GM18498 (cell line): Measurements from ENCODE around the gene EIF2S3.
A peak's percentile ranks its signal among the peaks of the same experiment; 100 is the strongest.
"Not testable (repeated sequence)": the region's sequence is repeated elsewhere in the genome, so short reads cannot be mapped to it uniquely, and the experiment has no call there.

ENCODE experiments used
- ATAC-seq: cut with Tn5 transposase; IDR thresholded peaks from one replicate; pipeline ENCODE4 v1.9.1; 2021; ENCODE audit warnings: mild to moderate bottlenecking, moderate library complexity; ENCODE audit not compliant: unreplicated experiment

EIF2S3 gene

GRCh38 chrX:24049643-24050042 is 5.1 kb upstream of the EIF2S3 start:
- ATAC-seq: not testable (repeated sequence)

- not testable (repeated sequence) for ATAC-seq
Observed at GRCh38 chrX:24050522-24051318, 4.0 kb upstream of the EIF2S3 start.

GRCh38 chrX:24055043-24055356 is 244 bp downstream of the EIF2S3 start:
- peak; percentile 16 for ATAC-seq

- no peak for ATAC-seq
Observed at GRCh38 chrX:24063488-24063887, 8.7 kb downstream of the EIF2S3 start.

- ATAC-seq: no peak
Observed at GRCh38 chrX:24069877-24070276, 15.1 kb downstream of the EIF2S3 start.

- no peak for ATAC-seq
Observed at GRCh38 chrX:24079411-24079810, 24.7 kb downstream of the EIF2S3 start.

- peak; percentile 36 for ATAC-seq
Observed at GRCh38 chrX:24080245-24080644, 25.5 kb downstream of the EIF2S3 start.

- ATAC-seq: peak; percentile 47
Observed at GRCh38 chrX:24080704-24081103, 25.9 kb downstream of the EIF2S3 start.

- ATAC-seq: peak; percentile 59
Observed at GRCh38 chrX:24081661-24082154, 27.0 kb downstream of the EIF2S3 start.

- no peak for ATAC-seq
Observed at GRCh38 chrX:24082447-24082846, 27.7 kb downstream of the EIF2S3 start.

- no peak for ATAC-seq
Observed at GRCh38 chrX:24085101-24085500, 30.3 kb downstream of the EIF2S3 start.

- no peak for ATAC-seq
Observed at GRCh38 chrX:24090300-24091200, 35.8 kb downstream of the EIF2S3 start.

GRCh38 chrX:24093746-24094145 is 39.0 kb downstream of the EIF2S3 start:
- ATAC-seq: no peak

- no peak for ATAC-seq
Observed at GRCh38 chrX:24097741-24098260, 43.0 kb downstream of the EIF2S3 start.

- no peak for ATAC-seq
Observed at GRCh38 chrX:24098932-24099331, 44.2 kb downstream of the EIF2S3 start.

- ATAC-seq: no peak
Observed at GRCh38 chrX:24099394-24099793, 44.6 kb downstream of the EIF2S3 start.

GRCh38 chrX:24100713-24101112 is 46.0 kb downstream of the EIF2S3 start:
- no peak for ATAC-seq

GRCh38 chrX:24110069-24110468 is 55.3 kb downstream of the EIF2S3 start:
- no peak for ATAC-seq

GRCh38 chrX:24113181-24113580 is 58.4 kb downstream of the EIF2S3 start:
- ATAC-seq: no peak

GRCh38 chrX:24117258-24117657 is 62.5 kb downstream of the EIF2S3 start:
- no peak for ATAC-seq

GRCh38 chrX:24124244-24124799 is 69.6 kb downstream of the EIF2S3 start:
- ATAC-seq: no peak
